H1 (cell line): ENCODE data around the gene VPS13D. TPM values are rescaled to one million over a fixed set of nuclear protein-coding genes. Genes with fewer than 3 reads are reported as not detected.

Source experiments
- CTCF ChIA-PET: fragments of 300-600 bp; sonication (Branson Sonifier 250); formaldehyde crosslinking; loops from one replicate; lab custom pipeline; 2021; ENCODE audit not compliant: partially characterized antibody; lab: Charles Lee
- POLR2A ChIA-PET: fragments of 300-600 bp; sonication (Branson Sonifier 250); formaldehyde crosslinking; loops from one replicate; lab custom pipeline; 2021; ENCODE audit warnings: inconsistent platforms; ENCODE audit not compliant: partially characterized antibody; lab: Charles Lee
- DNase-seq, 2 experiments: peaks; one replicate each; pipeline versions ENCODE4 v3.0.0 to v3.0.0-alpha.2; 2010 to 2022; ENCODE audit warnings: low spot score in 2 of 2, low read depth in 1 of 2, mixed read lengths in 1 of 2
- FAIRE-seq: peaks from 2 replicates; lab custom pipeline; 2011; peaks lifted over from hg19 to GRCh38; lab: Jason Lieb, UNC
- H2AFZ ChIP-seq: 2 replicates; pipeline ENCODE4 v1.8.1; 2012; ENCODE audit warnings: low read length, inconsistent platforms
- H2AK5ac ChIP-seq: 2 replicates; pipeline ENCODE4 v1.6.1; 2013; ENCODE audit warnings: low read depth, low read length
- H2BK120ac ChIP-seq: replicated peaks from 2 replicates; pipeline ENCODE3; 2013; ENCODE audit warnings: low read depth, low read length, inconsistent platforms
- H2BK12ac ChIP-seq: 2 replicates; pipeline ENCODE4 v1.6.1; 2013; ENCODE audit warnings: low read depth, low read length
- H2BK15ac ChIP-seq: 2 replicates; pipeline ENCODE4 v1.6.1; 2013; ENCODE audit warnings: low read length
- H2BK20ac ChIP-seq: 2 replicates; pipeline ENCODE4 v1.6.1; 2013; ENCODE audit warnings: low read length
- H2BK5ac ChIP-seq: 2 replicates; pipeline ENCODE4 v1.6.1; 2013; ENCODE audit warnings: low read depth, low read length
- H3K14ac ChIP-seq: 2 replicates; pipeline ENCODE4 v1.6.1; 2013; ENCODE audit warnings: inconsistent platforms; ENCODE audit not compliant: insufficient read length
- H3K18ac ChIP-seq: 2 replicates; pipeline ENCODE4 v1.6.1; 2013; ENCODE audit warnings: low read length; ENCODE audit errors: extremely low read depth
- H3K23ac ChIP-seq: 2 replicates; pipeline ENCODE4 v1.6.1; 2013; ENCODE audit warnings: inconsistent platforms; ENCODE audit not compliant: insufficient read length
- H3K23me2 ChIP-seq: 2 replicates; pipeline ENCODE4 v1.6.1; 2013; ENCODE audit warnings: low read depth, low read length
- H3K27ac ChIP-seq: 2 replicates; pipeline ENCODE4 v1.6.1; 2011; ENCODE audit warnings: low read depth, low read length, inconsistent platforms
- H3K27me3 ChIP-seq, 4 experiments: replicated peaks in 1 of 4; 1 replicate in 1 of 4; 2 replicates in 3 of 4; pipeline versions ENCODE4 v1.6.1 to v1.8.1; 2011 to 2013; ENCODE audit warnings: low read length in 3 of 4, mild to moderate bottlenecking in 3 of 4, inconsistent platforms in 2 of 4, mixed read lengths in 2 of 4, moderate library complexity in 1 of 4; ENCODE audit not compliant: control insufficient read depth in 3 of 4, insufficient read depth in 3 of 4; ENCODE audit errors: extremely low read depth in 1 of 4
- H3K36me3 ChIP-seq, 4 experiments: 2 replicates each; pipeline versions ENCODE4 v1.6.1 to v1.8.1; 2011 to 2013; ENCODE audit warnings: mild to moderate bottlenecking in 4 of 4, low read length in 3 of 4, moderate library complexity in 2 of 4, control low read depth in 1 of 4, inconsistent platforms in 1 of 4; ENCODE audit not compliant: insufficient read depth in 4 of 4, control insufficient read depth in 2 of 4
- H3K4ac ChIP-seq: replicated peaks from 2 replicates; pipeline ENCODE3; 2013; ENCODE audit warnings: low read length, low read depth, mixed read lengths, inconsistent platforms; ENCODE audit not compliant: insufficient read length
- H3K4me1 ChIP-seq, 4 experiments: replicated peaks in 1 of 4; 1 replicate in 1 of 4; 2 replicates in 3 of 4; pipeline versions ENCODE4 v1.6.1 to v1.8.1; 2011 to 2013; ENCODE audit warnings: low read length in 3 of 4, inconsistent platforms in 2 of 4, mixed read lengths in 1 of 4; ENCODE audit not compliant: insufficient read depth in 4 of 4, control insufficient read depth in 3 of 4
- H3K4me2 ChIP-seq, 2 experiments: 2 replicates each; pipeline versions ENCODE4 v1.6.1 to v1.8.1; 2011 to 2013; ENCODE audit warnings: low read depth in 2 of 2, low read length in 2 of 2, control low read depth in 1 of 2, inconsistent platforms in 1 of 2, mild to moderate bottlenecking in 1 of 2; ENCODE audit not compliant: insufficient read depth in 1 of 2
- H3K4me3 ChIP-seq, 4 experiments: fragments of 200-600, 300-600 bp in 1 of 4; sonication (generic), shearing (Covaris generic), sonication (Bioruptor Twin) in 1 of 4; 2 replicates each; pipeline versions ENCODE4 v1.5.1 to v1.8.1; 2011 to 2016; ENCODE audit warnings: low read length in 4 of 4, low read depth in 3 of 4, control low read depth in 2 of 4, inconsistent platforms in 2 of 4, mild to moderate bottlenecking in 2 of 4, mixed read lengths in 1 of 4, moderate library complexity in 1 of 4; ENCODE audit not compliant: insufficient read depth in 2 of 4; ENCODE audit errors: extremely low read depth in 1 of 4
- H3K56ac ChIP-seq: replicated peaks from 2 replicates; pipeline ENCODE3; 2013; ENCODE audit warnings: low read depth, mild to moderate bottlenecking, mixed read lengths, low read length, inconsistent platforms; ENCODE audit not compliant: insufficient read length
- H3K79me1 ChIP-seq: 2 replicates; pipeline ENCODE4 v1.6.1; 2013; ENCODE audit warnings: low read depth, low read length, control low read depth
- H3K79me2 ChIP-seq, 2 experiments: 2 replicates each; pipeline versions ENCODE4 v1.6.1 to v1.8.1; 2012 to 2013; ENCODE audit warnings: low read length in 2 of 2, mild to moderate bottlenecking in 2 of 2, inconsistent platforms in 1 of 2; ENCODE audit not compliant: insufficient read depth in 2 of 2, control insufficient read depth in 1 of 2
- H3K9ac ChIP-seq, 4 experiments: replicated peaks in 1 of 4; 1 replicate in 1 of 4; 2 replicates in 3 of 4; pipeline versions ENCODE4 v1.6.1 to v1.8.1; 2011 to 2013; ENCODE audit warnings: low read depth in 3 of 4, low read length in 3 of 4, control low read depth in 2 of 4, mild to moderate bottlenecking in 2 of 4, moderate library complexity in 2 of 4, inconsistent platforms in 1 of 4; ENCODE audit errors: extremely low read depth in 1 of 4
- H3K9me3 ChIP-seq, 2 experiments: 2 replicates each; pipeline versions ENCODE4 v1.6.1 to v1.8.1; 2012 to 2013; ENCODE audit warnings: mild to moderate bottlenecking in 2 of 2, moderate library complexity in 2 of 2, control low read depth in 1 of 2, inconsistent platforms in 1 of 2, low read depth in 1 of 2, low read length in 1 of 2, mixed read lengths in 1 of 2; ENCODE audit not compliant: insufficient read depth in 2 of 2
- H4K20me1 ChIP-seq, 2 experiments: replicated peaks in 1 of 2; 2 replicates each; pipeline versions ENCODE3 to v1.8.1; 2011 to 2013; ENCODE audit warnings: inconsistent platforms in 2 of 2, low read length in 2 of 2, mild to moderate bottlenecking in 1 of 2; ENCODE audit not compliant: insufficient read depth in 2 of 2, control insufficient read depth in 1 of 2
- H4K5ac ChIP-seq: 2 replicates; pipeline ENCODE4 v1.6.1; 2013; ENCODE audit warnings: low read length, low read depth, mixed read lengths, inconsistent platforms; ENCODE audit not compliant: insufficient read length
- H4K8ac ChIP-seq: 2 replicates; pipeline ENCODE4 v1.8.0; 2013; ENCODE audit warnings: mild to moderate bottlenecking, moderate library complexity, low read length, inconsistent platforms; ENCODE audit not compliant: insufficient read depth; ENCODE audit errors: extremely low read depth
- H4K91ac ChIP-seq: replicated peaks from 2 replicates; pipeline ENCODE3; 2013; ENCODE audit warnings: low read length, mixed read lengths, inconsistent platforms; ENCODE audit not compliant: insufficient read length
- BACH1 ChIP-seq: IDR thresholded peaks from 2 replicates; pipeline ENCODE4 v1.6.1; 2012; ENCODE audit warnings: low read length, improper control_type of control experiment
- CHD2 ChIP-seq: IDR thresholded peaks from 2 replicates; pipeline ENCODE4 v1.6.1; 2012; ENCODE audit warnings: low read length, improper control_type of control experiment
- CREB1 ChIP-seq: IDR thresholded peaks from 2 replicates; pipeline ENCODE4 v1.6.1; 2012; ENCODE audit warnings: inconsistent platforms
- MAFK ChIP-seq: IDR thresholded peaks from 2 replicates; pipeline ENCODE4 v1.6.1; 2012; ENCODE audit warnings: low read depth, mild to moderate bottlenecking, improper control_type of control experiment, low read length
- NRF1 ChIP-seq: IDR thresholded peaks from 2 replicates; pipeline ENCODE4 v1.6.1; 2011; ENCODE audit warnings: mild to moderate bottlenecking, low read depth, low read length, improper control_type of control experiment
- RBBP5 ChIP-seq: IDR thresholded peaks from 2 replicates; pipeline ENCODE4 v1.7.1; 2012; ENCODE audit warnings: low read depth, mild to moderate bottlenecking, inconsistent platforms, low read length, moderate library complexity, borderline replicate concordance
- TAF7 ChIP-seq: optimal IDR thresholded peaks from 2 replicates; pipeline ENCODE3; 2011; ENCODE audit warnings: low read depth, mild to moderate bottlenecking, inconsistent platforms, low read length, moderate library complexity, borderline replicate concordance
- WGBS, 2 experiments: shearing (Covaris generic) in 1 of 2; methylation state at CpG; one replicate each; pipeline versions ENCODE4 v1.1.6 to v1.1.7; 2013 to 2015; ENCODE audit warnings: low lambda C conversion rate in 2 of 2, mixed read lengths in 2 of 2, inconsistent platforms in 1 of 2, low coverage in 1 of 2, missing lambda C conversion rate in 1 of 2; ENCODE audit not compliant: insufficient replicate concordance in 2 of 2, insufficient coverage in 1 of 2, insufficient read length in 1 of 2; ENCODE audit errors: extremely low coverage in 1 of 2, missing lambda C conversion rate in 1 of 2; 5-methylcytosine and 5-hydroxymethylcytosine counted together
- polyA plus RNA-seq, 7 experiments: library from polyadenylated mRNA; depleted of rRNA in 3 of 7; stranded (reverse) in 5 of 7; unstranded in 2 of 7; fragments of >200 nt in 5 of 7; fragments of 200-250 nt in 2 of 7; gene quantifications; 1 replicate in 5 of 7; 2 replicates in 1 of 7; 4 replicates in 1 of 7; pipeline versions ENCODE4 v1.2.1 to v1.2.3, GENCODE V29; 2011 to 2013; ENCODE audit warnings: missing spikeins in 2 of 7, mixed read lengths in 2 of 7
- total RNA-seq: library from RNA; stranded (reverse); fragmentation: NEBNext Ultra II Directional; extraction: Animal tissue kit (Norgen Biotek cat#: 25700); gene quantifications from 2 replicates; pipeline ENCODE4 v1.2.1, GENCODE V29; 2021
- TF ChIP-seq, protein P1 (sequence below): IDR thresholded peaks from 2 replicates; pipeline ENCODE4 v1.6.1; 2011; ENCODE audit warnings: low read depth, mild to moderate bottlenecking, low read length; ENCODE audit not compliant: insufficient read depth

Gene VPS13D
- total and polyA plus RNA-seq, 2 of the 8 experiments (the other 6 are each of a cell fraction or from before 2014, with no cell fraction given): 10.9 to 31.2 TPM

GRCh38 chr1:12438349-12438924, 208.6 kb downstream of the VPS13D start:
- CTCF ChIA-PET: interaction anchor here (1.0 kb wide), 2 partner anchors 32 to 220 kb away, joined by 3 read pairs; no protein-coding TSS in a partner anchor
- H3K14ac ChIP-seq: no peak overlapping the region
- no peak for FAIRE-seq

More at GRCh38 chr1:12438349-12438924, 208.6 kb downstream of the VPS13D start:
- POLR2A ChIA-PET: interaction anchor here (1.4 kb wide), 1 partner anchor 69 kb away, joined by 3 read pairs; no protein-coding TSS in a partner anchor
- no peak overlapping the region for H2BK15ac ChIP-seq
- no peak overlapping the region for H3K23ac ChIP-seq
- DNase-seq: no peak
- no peak overlapping the region for H3K27ac ChIP-seq
- H2BK20ac ChIP-seq: no peak overlapping the region
- H3K79me2 ChIP-seq: no peaks in the 10 kb centered on the region
- H3K9me3 ChIP-seq: no peaks in the 10 kb centered on the region
- no peak overlapping the region for H4K91ac ChIP-seq
- H3K4me2 ChIP-seq: no peak overlapping the region
- no peak overlapping the region for H3K56ac ChIP-seq
- no peak overlapping the region for H2BK12ac ChIP-seq
- H2AK5ac ChIP-seq: no peak overlapping the region
- H3K79me1 ChIP-seq: no peaks in the 10 kb centered on the region
- H2BK5ac ChIP-seq: no peak overlapping the region
- 91% methylated on average over 7 of the region's 7 CpGs; no CpG with 5 or more reads in 1 of the 2 experiments for WGBS, 2 experiments
- H3K4me1 ChIP-seq: peaks cover 3 to 5% (median 3%) of the 10 kb centered on the region in 4 experiments; a peak in 4 of 7 replicates
- H4K20me1 ChIP-seq: no peaks in the 10 kb centered on the region
- H2AFZ ChIP-seq: no peak overlapping the region
- H3K27me3 ChIP-seq: no peaks in the 10 kb centered on the region
- no peak for TF ChIP-seq BACH1
- no peak for TF ChIP-seq RBBP5
- TF ChIP-seq TAF7: no peak
- no peak for TF ChIP-seq MAFK
- no peak for TF ChIP-seq CREB1
- no peak for TF ChIP-seq CHD2
- no peak for TF ChIP-seq NRF1
- TF ChIP-seq, protein P1, sequence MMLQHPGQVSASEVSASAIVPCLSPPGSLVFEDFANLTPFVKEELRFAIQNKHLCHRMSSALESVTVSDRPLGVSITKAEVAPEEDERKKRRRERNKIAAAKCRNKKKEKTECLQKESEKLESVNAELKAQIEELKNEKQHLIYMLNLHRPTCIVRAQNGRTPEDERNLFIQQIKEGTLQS: no peak
- no peaks in the 10 kb centered on the region for H3K23me2 ChIP-seq
- no peak overlapping the region for H4K8ac ChIP-seq
- H3K18ac ChIP-seq: no peak overlapping the region
- H3K4ac ChIP-seq: no peak overlapping the region
- no peak overlapping the region for H2BK120ac ChIP-seq
- no peak overlapping the region for H3K4me3 ChIP-seq
- H3K36me3 ChIP-seq: peaks cover 0 to 4% (median 0%) of the 10 kb centered on the region in 4 experiments; a peak in 1 of 8 replicates
- no peak overlapping the region for H4K5ac ChIP-seq
- no peak overlapping the region for H3K9ac ChIP-seq
